ENCODE data around the gene ARHGEF6.

DNA sequence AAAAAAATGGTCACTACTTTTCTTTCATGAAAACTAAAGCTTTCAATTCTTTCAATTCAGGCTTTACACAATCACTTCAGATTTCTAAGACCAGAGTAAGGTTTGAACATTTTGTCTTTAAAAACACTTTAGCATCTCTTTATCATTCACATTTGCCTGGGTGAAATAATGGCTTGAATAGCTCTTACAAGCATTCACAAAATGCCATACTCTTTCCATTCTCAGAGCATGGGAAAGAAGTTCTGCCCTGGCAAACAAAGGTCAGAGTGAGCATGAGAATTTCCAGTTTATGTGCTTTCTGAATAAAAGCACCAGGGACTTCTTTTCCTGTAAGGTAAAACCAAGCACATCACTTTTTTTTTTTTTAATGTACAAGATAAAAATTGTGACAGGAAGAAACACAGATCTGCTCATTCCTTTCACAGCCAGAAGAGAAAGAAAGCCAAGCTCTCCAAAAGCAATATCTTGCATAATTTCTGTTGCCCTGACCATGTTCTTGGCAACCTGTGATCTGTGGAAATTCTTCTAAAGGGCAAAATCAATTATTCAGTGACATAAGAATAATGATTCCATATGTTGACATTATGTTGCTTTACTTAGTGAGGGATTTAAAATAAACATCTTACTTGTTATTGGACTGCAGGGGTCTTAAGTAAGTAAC is 68.0 kb downstream of the ARHGEF6 start:
- TF ChIP-seq POLR2A (IDR thresholded peaks at IDR 0.05) = no peak
- TF ChIP-seq, protein P1, sequence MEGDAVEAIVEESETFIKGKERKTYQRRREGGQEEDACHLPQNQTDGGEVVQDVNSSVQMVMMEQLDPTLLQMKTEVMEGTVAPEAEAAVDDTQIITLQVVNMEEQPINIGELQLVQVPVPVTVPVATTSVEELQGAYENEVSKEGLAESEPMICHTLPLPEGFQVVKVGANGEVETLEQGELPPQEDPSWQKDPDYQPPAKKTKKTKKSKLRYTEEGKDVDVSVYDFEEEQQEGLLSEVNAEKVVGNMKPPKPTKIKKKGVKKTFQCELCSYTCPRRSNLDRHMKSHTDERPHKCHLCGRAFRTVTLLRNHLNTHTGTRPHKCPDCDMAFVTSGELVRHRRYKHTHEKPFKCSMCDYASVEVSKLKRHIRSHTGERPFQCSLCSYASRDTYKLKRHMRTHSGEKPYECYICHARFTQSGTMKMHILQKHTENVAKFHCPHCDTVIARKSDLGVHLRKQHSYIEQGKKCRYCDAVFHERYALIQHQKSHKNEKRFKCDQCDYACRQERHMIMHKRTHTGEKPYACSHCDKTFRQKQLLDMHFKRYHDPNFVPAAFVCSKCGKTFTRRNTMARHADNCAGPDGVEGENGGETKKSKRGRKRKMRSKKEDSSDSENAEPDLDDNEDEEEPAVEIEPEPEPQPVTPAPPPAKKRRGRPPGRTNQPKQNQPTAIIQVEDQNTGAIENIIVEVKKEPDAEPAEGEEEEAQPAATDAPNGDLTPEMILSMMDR (IDR thresholded peaks at IDR 0.05) = no peak
- no peak for TF ChIP-seq EP300 (IDR thresholded peaks at IDR 0.05)

Data from tibial nerve (tissue), 4 donors.